ENCODE measurements around the gene PNPLA5.

Gene PNPLA5

DNA sequence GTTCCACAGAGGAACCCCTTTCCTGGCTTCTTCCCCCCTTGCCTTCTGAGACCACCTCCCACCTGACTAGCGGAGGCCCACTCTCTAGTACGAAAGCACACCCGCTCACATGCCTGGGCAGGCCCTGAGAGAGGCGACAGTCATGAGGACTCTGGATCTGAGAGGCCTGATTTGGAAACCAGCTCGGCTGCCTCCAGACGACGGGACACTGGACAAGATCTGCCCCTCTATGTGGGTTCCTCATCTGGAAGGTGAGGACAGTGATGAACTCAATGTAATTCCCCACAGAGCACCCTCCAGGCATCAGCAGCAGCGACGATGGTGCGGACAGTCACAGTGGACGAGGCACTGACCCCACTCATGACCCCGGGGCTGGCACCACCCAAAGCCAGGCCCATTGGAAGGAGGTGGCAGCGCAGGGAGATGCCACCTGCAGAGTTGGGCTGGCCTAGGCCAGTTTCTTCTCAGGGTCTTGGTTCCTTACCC lies 37.0 kb downstream of the PNPLA5 start:
- no peak for DNase-seq (ENCODE audit: low spot score)

DNA sequence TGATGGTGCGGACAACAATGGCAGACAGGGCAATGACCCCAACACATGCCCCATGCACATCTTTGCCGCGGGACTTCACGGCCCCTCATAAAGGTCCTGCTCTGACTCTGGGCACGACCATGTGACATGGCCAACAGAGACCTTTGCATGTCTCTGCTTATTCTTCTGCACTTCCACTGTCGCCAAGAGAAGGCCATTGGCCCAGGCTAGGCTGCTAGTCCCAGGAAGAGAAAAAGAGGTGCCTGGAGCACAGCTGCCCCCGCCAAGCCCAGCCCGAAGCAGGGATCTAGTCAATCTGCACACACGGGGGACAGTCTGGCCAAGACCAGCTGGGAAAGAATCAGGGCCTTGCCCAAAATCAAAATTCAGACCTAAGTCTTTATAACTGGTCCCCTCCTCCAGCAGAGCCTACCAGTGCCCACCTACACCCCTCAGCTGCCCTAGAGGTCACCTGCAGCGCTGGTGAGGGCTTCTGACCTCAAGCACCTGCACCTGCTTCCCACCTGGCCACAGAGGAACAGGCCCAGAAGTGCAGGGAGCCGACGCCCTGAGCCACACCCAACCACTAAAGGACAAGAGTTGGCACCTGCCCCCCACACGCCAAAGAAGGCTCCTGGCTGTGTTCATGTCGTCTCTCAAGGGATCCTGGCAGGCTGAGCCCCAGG lies 37.6 kb downstream of the PNPLA5 start:
- no peak for DNase-seq (ENCODE audit: low spot score)

DNA sequence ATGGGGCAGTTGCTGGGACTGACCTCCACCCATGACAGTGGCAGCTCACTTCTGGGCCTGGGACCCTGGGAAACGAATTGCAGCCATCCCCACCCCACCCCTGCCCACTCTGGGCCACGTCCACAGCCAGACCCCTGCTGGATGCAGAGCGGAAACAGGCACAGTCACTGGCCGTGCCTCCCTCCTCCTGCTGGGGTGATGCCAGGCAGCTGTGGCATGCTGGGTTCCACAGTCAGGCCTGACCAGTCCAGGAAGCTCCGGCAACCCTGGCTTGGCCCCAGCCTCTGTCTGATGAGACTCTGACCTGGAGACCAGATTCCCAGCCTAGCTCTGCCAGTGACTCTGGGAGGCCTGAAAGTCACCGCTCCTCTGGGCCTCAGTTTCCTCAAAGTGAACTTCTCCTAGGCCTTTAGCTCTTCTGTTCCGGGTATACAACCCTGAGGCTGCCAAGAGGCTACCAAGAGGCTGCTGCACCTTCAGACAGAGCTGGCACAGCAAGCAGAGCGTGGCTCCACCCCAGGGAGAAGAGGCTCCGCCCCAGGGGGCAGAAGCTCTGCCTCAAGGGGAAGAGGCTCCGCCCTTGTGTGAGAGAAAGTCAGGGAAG lies 38.4 kb downstream of the PNPLA5 start:
- DNase-seq (ENCODE audit: low spot score) = peak; percentile 2

DNA sequence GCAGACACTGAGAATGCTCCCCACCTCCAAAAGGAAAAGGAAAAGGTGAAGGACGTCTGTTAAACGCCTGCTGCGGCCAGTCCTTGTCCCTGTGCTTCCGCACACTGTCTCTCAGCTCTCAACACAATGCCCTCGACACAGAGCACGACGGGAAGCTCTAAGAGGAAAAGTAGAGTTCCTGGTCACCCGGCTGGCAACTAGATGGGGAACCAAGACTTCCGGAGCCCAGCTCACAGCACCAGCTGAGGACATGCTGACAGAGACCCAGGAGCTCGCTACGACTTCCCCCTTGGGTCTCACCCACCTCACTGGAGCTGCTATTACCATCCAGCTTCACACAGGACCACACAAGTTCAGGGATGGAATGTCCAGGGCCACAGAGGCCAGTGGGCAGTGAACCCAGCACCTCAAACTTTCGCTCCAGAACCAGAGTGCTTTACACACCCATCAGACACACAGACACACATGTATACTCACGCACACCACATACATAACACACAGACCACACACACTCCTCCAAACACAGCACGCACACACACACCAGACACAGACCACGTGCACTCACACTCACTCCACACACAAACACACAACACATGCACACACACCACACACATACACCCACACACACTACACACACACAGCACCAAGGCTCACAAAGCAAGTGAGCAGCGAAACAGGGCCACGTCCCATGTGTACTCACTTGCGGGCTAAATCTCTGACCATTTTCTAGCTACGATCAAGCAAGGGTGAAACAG lies 39.1 kb downstream of the PNPLA5 start:
- DNase-seq (ENCODE audit: low spot score) = no peak

DNA sequence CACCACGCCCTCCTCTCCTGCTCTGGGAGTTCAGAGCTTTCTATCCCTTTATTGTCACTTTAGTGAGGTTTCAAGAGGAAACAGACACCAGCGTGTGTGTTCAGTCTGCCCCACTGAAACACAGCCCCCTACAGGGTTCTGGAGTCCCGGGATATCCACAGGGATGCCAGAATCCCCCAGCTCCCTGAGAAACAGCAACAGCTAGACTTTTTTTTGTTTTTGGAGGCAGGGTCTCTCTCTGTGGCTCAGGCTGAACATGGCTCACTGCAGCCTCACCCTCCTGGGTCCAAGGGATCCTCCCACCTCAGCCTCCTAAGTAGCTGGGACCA lies 39.9 kb downstream of the PNPLA5 start:
- no peak for DNase-seq (ENCODE audit: low spot score)

DNA sequence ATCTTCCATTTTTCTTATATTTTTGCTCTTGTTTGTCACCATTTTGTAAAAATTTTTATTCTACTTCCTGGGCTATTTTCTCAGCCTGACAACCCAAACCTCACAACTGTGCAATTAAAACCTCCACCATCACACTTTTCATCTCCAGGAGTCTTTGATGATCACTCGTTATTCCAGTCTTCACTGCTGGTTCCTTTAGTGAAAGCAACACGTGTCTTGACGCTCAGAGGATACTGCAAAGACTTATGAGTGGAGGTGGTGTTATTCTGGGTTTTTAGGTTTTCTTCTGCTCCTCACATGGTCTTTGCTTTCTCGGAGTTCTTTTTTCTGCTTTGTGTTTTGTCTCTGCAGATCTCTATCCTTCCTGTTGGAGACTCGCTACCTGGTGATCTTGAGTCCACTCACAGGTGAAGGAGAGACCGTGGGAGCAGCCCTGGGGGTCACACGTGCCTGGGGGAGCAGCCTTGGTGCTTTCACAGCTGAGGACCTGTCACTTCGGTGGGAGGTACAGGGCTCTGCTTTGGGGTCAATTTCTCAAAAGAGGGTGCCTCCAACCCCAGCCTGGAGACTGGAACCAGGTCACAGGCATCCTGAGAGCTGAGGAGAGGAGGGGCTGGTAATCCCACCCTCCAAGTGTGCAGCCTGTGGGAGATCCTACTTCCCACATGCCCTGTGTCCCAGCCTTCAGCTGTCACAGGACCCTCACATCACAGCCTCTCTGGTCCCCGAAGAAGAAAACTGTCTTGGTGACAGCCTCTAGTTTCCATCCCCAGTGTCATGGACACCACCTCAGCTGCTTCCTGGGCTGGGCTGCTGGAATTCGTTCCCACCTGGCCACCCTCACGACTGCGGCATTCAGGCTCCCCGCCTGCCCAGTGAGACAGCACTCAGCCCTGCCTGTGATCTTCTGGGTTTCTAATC lies 40.5 kb downstream of the PNPLA5 start:
- no peak for DNase-seq (ENCODE audit: low spot score)

DNA sequence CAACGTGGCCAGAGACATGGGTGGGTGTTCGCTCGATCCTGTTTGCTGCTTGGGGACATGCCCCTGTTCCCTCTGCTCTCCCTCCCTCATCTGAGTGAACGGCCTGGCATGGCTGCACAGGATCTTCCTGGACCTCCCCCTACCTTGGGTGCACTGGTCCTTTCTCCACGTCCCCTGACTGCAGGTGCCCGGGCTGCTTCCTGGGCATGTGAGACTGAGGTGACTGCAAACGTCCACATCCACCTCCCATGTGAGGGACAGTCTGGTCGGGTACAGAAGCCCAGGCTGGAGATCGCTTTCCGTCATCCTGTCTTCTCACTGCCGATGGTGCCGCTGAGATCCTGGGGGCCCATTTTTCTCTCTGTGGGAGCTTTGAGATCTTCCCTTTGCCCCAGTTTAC lies 41.3 kb downstream of the PNPLA5 start:
- DNase-seq (ENCODE audit: low spot score) = no peak

DNA sequence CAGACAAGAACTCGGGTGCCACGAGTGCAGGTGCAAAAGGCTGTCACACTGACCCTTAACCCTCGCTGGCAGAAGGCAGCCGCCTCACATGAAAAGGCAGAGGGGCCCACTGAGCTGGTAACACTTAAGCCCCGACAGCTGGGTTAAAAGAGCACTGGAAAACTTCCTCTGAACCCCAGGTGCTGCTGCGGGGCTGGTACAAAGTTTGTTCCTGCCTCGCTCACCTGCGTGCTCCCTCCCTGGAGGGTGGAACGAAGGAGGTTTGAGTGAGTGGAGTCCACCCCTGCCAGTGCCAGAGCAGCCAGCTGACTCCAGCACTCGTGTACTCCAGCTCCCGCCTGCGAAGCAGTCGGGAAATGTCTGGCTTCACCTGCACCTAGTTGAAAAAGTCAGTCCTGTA lies 42.1 kb downstream of the PNPLA5 start:
- DNase-seq (ENCODE audit: low spot score) = no peak

DNA sequence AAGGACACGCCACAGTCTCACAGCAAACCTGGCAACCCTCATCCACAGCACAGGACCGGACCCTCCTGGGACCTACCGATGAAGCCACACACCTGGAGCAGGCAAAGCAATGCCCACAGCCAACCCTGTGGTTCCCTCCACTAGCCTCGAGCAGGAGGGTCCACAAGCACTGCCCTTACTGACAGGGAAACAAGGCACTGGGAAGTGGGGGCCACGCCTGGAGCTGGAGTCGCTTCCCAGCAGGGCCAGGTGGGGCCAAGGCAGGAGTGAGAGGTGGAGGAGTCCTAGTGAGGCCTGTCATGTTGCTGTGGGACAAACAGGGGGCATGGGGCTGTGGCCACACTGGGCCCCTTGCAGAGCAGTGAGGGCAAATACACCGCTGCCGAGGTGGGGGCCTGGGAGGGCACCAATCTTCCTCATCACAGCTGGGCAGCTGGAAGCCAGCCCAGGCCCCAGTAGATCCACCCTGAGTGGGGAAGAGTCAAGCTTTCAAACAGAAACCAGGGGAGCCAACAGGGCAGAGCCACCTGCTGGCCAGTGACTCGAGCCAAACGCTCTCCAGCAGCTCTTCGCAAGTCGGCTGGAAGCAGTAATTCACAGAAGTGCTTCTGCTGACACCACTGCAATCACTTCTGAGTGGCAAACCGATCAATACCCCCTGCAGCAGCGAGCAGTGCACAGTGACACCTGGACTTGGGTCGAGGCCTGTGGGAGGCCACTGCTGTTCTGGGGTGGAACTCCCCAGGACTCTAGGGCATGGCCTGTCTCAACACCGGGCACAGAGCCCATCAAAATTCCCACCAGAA lies 43.2 kb downstream of the PNPLA5 start:
- no peak for DNase-seq (ENCODE audit: low spot score)

DNA sequence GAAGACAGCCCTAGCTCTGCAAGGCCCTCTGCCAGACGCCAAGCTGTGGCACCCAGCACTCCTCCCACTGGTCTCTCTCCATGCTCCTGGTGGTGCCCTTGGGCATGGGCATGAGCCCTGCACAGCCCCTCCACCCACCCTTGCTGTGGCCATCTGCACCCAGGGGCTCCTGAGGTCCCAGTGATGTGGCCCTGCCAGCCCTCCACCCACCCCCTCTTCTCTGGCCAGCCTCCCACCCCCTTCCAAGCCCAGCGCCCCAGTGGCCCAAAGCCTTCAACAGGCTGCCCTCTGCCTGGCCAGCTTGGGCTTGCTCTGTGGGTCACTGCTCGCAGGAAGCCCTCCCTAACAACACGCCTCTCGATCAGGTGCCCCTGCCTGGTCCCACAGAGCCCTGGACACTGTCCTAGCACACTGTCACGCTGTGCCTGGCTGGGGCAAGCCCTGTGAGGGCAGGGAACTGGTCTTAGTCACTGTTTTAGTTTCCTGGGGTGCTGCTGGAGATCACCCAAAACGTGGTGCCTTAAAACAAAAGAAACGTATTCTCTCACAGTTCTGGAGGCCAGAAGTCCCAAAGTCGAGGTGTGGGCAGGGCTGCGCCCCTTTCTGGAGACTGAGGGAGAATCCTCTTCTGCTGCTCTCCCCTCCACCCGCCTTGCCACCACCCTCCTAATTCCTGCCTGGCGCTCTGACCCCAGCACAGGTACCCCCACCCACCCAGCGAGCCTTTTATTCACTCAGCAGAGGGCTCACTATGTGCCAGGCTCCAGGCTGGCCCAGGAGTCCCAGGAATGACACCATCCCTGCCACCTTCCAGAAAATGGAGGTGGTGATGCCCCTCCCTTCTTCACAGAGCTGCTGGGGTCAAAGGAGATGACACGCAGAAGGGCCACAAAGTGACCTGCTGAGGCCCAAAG lies 44.2 kb downstream of the PNPLA5 start:
- no peak for DNase-seq (ENCODE audit: low spot score)

DNA sequence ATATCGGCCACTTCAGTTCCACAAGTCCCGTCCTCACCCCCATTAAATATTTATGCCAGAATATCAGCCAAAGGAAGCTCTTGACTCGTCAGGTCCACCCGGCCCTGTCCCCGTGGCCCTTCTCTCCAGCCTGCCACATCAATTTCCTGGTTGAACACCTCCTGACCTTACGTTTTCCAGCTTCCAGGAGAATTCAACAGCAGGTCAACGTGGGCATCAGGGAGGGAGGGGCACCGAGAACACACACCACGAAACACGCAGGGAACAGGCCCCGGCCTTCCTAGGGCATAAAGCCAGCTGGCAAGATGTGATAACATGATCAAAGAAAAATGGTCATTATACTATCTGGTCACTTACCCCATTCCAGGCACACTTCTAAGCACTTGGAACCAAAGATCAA lies 44.8 kb downstream of the PNPLA5 start:
- DNase-seq (ENCODE audit: low spot score) = no peak

DNA sequence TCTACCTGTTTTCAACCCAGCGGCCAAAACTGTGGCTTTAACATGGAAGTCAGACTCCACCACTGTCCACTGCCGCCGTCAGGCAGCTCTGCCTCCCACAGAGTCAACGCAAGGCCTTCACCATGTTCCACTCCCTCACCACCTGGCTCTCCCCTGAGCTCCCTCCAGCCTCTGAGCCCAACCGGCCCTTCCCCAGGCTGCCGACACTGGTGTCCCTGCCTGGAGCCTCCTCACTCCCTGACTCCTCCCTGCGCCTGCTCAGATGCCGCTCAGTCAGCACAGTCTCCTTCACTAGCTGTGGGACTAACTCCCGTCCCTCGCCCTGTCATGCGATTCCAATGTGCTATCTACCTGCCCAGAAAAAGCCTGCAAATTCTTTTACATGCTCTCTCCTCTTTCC lies 45.8 kb downstream of the PNPLA5 start:
- no peak for DNase-seq (ENCODE audit: low spot score)

DNA sequence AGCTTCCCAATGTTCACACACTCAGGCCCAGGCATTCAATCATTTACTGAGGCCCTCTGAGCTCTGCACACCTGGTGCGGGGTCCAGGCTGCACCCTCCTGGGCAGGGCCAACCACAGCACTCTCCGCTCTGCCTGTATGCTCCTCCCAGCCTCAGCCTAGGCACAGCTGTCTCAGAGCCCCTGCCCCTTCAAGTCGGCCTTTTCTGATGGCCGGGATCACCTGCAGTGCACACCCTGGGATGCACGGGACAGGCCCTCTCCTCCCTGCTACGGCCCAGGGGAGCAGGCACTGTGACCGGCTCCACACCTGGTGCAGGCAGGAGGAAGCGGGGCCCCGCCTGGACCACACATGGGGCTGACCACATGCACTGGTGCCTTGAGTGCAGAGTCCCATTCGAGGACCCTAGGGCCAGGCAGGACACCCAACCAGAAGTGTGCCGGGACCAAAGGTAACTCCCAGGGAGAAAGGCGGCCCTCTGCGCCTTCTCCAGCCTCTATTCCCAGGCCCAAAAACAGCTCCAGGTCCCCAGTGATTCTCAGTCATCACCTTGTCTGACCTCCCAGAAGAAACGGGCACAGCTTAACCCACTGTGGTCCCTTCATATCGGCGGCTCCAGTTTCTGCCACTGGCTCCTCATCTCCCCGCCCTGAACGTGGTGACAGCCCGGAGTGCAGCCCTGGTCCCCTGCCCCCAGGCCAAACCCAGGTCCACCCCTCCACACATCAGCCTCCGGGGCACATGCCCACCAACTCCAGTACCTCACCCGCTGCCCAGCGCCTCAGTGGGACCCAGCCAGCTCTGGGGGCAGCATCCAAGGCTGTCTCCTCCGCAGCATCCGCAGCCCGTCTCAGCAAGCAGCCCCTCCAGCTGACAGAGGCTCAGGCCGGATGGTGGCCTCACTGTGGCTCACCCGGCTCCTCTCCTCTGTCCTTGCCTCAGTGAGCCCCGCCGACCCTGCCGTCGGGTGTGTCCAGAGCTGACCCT lies 47.0 kb downstream of the PNPLA5 start:
- DNase-seq (ENCODE audit: low spot score) = no peak

DNA sequence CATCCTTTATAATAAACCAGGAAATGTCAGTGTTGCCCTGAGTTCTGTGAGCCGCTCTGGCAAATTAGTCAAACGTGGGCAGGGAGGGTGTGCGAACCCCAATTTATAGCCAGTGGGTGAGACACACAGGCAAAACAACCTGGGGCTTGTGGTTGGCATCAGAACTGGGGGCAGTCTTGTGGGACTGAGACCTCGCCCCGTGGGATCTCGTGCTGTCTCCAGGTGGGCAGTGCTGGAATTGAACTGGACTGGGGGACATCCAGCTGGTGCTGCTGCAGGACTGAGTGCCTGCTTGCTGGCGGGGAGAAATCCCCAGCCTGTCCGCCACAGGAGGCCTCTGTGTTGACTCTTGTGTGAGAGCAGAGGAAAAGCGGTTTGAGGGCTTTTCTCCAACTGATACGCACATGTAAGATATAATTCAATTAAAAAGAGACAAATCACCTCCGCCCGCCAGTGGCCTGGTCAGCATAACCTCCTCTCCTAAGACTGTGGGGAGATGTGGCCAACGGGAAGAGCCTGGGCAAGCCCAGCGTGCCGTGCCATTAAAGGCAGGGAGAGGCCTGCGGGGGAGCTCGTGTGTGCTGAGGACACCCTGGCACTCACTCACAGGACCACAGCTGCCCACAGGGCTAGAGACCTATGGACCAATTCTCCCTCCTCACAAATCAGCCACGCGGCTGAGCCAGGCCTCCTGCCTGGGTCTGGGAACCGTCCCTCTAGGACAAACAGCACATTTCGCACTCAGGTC lies 47.9 kb downstream of the PNPLA5 start:
- no peak for DNase-seq (ENCODE audit: low spot score)

DNA sequence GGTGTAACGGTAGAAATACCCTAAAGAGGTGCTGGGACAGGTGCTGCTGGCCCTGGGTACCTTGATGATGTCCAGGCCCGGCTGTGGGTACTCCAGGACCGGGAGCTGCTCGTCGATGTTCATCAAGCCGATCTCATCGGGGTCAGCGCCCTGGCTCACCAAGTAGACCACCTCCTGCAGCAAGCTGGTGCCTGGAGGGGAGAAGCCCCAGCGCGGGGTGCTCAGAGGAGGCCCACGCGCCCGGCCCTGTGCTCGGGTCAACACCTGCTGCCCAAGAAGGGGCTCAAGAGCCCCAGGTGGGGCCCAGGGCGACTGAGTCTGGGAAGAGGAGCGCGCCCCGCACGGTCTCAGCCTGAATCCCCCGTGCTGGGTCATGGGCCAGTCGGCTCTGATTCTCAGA lies 50.1 kb downstream of the PNPLA5 start:
- no peak for DNase-seq (ENCODE audit: low spot score)

DNA sequence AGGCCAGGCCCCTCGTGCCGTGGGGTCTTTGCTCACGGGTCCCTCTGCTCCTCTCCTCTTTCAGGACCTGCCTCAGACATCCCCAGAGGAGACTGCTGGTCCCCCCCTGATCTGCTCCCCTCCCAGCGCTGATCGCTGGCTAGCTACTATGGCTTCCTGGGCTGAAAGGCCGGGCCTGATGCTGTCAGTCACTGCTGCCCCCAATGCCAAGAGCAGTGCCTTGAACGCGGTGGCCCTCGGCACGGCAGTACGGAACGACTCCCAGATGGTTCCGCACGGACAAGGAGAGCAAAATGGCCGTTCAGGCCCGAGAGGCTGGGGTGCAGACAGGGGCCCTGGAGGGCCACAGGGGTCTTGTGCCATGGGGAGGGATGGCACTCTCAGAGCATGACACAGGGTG lies 51.0 kb downstream of the PNPLA5 start:
- DNase-seq (ENCODE audit: low spot score) = no peak

DNA sequence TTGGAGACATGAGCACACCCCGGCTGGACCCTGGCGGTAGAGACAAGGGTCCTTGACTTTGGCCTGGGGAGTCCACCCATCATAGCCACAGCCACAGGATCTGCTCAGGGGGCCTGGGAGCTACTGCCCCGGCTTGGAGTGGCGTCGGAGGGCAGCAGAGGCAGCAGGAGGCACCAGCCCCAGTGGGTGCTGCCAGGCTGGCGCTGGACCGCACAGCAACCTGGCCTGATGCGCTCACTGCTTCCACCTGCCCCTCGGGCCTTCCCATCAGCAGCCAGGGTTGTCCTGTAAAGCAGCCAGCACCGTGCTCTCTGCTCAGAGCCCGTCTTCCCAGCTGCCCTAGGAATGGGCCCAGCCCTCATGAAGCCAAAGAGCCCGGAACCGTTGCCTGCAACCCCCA lies 51.4 kb downstream of the PNPLA5 start:
- no peak for DNase-seq (ENCODE audit: low spot score)

DNA sequence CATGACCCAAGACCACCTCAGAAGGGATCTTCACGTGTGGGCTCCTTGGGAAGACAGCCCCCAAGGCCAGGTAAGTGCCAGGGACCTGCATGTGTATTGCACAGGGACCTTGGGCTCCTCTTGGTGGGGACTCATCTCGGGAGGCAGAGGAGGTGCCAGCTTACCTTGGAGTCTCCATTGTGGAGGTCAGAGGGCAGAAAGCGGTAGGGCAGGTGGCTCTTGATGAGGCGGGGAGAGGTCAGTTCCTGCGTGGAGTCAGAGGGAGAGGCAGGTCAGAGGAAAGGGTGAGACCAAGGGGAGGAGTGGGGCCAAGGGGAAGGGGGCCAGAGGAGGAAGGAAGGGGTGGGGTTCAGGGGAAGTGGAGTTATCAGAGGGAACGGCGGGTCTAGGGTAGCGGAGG lies 52.0 kb downstream of the PNPLA5 start:
- DNase-seq (ENCODE audit: low spot score) = no peak
